ENCODE results near the gene NPAS1. TPM values are rescaled to one million over a fixed set of nuclear protein-coding genes. Genes with fewer than 3 reads are reported as not detected.

The NPAS1 gene
- total and polyA plus RNA-seq, 10 donors: 0.85 to 6.3 (median 2.4) TPM

- 95 to 96% (median 96%) methylated on average over 24 of the region's 24 CpGs for WGBS, 5 donors
- H3K4me1 ChIP-seq: peaks cover 0 to 13% (median 0%) of the 10 kb centered on the region in 6 donors
- no peaks in the 10 kb centered on the region for H3K9me3 ChIP-seq
- no peak overlapping the region for H3K4me3 ChIP-seq
- intact Hi-C loops (cut with DNase I; ENCODE audit: low total_unique reads): no loop called here
- no peak for DNase-seq
- TF ChIP-seq POLR2A (IDR thresholded peaks at IDR 0.05) (no peak), POLR2AphosphoS5 (IDR thresholded peaks at IDR 0.05) (peak in 1 of 3 donors; percentile 37), CTCF (IDR thresholded peaks at IDR 0.05 in 8 of 11, conservative IDR thresholded peaks at IDR 0.05 in 3 of 11) (no peak)
- no peaks in the 10 kb centered on the region for H3K27me3 ChIP-seq (replicated peaks in 1 of 7)
- H3K36me3 ChIP-seq: peaks cover 3 to 100% (median 95%) of the 10 kb centered on the region in 6 donors
- peak overlapping the region in 2 of 8 donors; percentile 9 to 30 for H3K27ac ChIP-seq
These were observed 65.3 kb downstream of the NPAS1 start for GRCh38 chr19:47084879-47085439.

- Histone ChIP-seq H3K27ac (no peak overlapping the region), H3K9me3 (no peaks in the 10 kb centered on the region), H3K27me3 (replicated peaks in 1 of 7) (no peaks in the 10 kb centered on the region), H3K4me1 (peaks cover 0 to 13% (median 0%) of the 10 kb centered on the region in 6 donors), H3K36me3 (peaks cover 3 to 100% (median 94%) of the 10 kb centered on the region in 6 donors), H3K4me3 (no peak overlapping the region)
- 92 to 98% (median 95%) methylated on average over 17 of the region's 17 CpGs for WGBS, 5 donors
- no peak for DNase-seq
- intact Hi-C loops (cut with DNase I; ENCODE audit: low total_unique reads): no loop called here
- TF ChIP-seq POLR2A (IDR thresholded peaks at IDR 0.05) (no peak), POLR2AphosphoS5 (IDR thresholded peaks at IDR 0.05) (peak in 1 of 3 donors; percentile 16)
These were observed 66.6 kb downstream of the NPAS1 start for GRCh38 chr19:47086280-47086679.

GRCh38 chr19:47089767-47090350 lies 70.2 kb downstream of the NPAS1 start:
- Histone ChIP-seq H3K27me3 (replicated peaks in 1 of 7) (no peaks in the 10 kb centered on the region), H3K4me3 (no peak overlapping the region), H3K4me1 (peaks cover 13 to 46% (median 22%) of the 10 kb centered on the region in 6 donors), H3K27ac (peak overlapping the region in 1 of 8 donors; percentile 17), H3K36me3 (peaks cover 0 to 100% (median 86%) of the 10 kb centered on the region in 6 donors), H3K9me3 (no peaks in the 10 kb centered on the region)
- intact Hi-C loops (cut with DNase I; ENCODE audit: low total_unique reads): no loop called here
- DNase-seq: no peak
- WGBS, 5 donors: 92 to 99% (median 95%) methylated on average over 20 to 21 of the region's 21 CpGs
- TF ChIP-seq POLR2AphosphoS5 (IDR thresholded peaks at IDR 0.05) (peak in 1 of 3 donors; percentile 30), POLR2A (IDR thresholded peaks at IDR 0.05) (no peak), CTCF (IDR thresholded peaks at IDR 0.05 in 8 of 11, conservative IDR thresholded peaks at IDR 0.05 in 3 of 11) (no peak)

- 64 to 93% (median 80%) methylated on average over 5 of the region's 5 CpGs for WGBS, 5 donors
- H3K27ac ChIP-seq: peak overlapping the region; percentile 66 to 88 (median 82)
- no peak overlapping the region for H3K4me3 ChIP-seq
- intact Hi-C loops (cut with DNase I; ENCODE audit: low total_unique reads): no loop called here
- peaks cover 0 to 92% (median 61%) of the 10 kb centered on the region in 6 donors for H3K36me3 ChIP-seq
- H3K27me3 ChIP-seq (replicated peaks in 1 of 7): no peaks in the 10 kb centered on the region
- no peak for TF ChIP-seq CTCF (IDR thresholded peaks at IDR 0.05 in 8 of 11, conservative IDR thresholded peaks at IDR 0.05 in 3 of 11)
- peak in 1 of 3 donors; percentile 10 for TF ChIP-seq POLR2AphosphoS5 (IDR thresholded peaks at IDR 0.05)
- no peak for TF ChIP-seq POLR2A (IDR thresholded peaks at IDR 0.05)
- no peak for DNase-seq
- no peaks in the 10 kb centered on the region for H3K9me3 ChIP-seq
- H3K4me1 ChIP-seq: peaks cover 16 to 66% (median 47%) of the 10 kb centered on the region in 6 donors
These were observed 73.6 kb downstream of the NPAS1 start for GRCh38 chr19:47093254-47093653.
